ENCODE results near the gene RAB3IL1. TPM values are rescaled to one million over a fixed set of nuclear protein-coding genes. Genes with fewer than 3 reads are reported as not detected.

Gene RAB3IL1
- total and polyA plus RNA-seq, 9 of the 15 experiments (the other 6 are each of a cell fraction or from before 2014, with no cell fraction given) = 0.15 to 42.6 (median 15.5) TPM

GRCh38 chr11:61906522-61906909 lies 10.8 kb downstream of the RAB3IL1 start:
- Histone ChIP-seq H3K4me3 (no peak overlapping the region), H3K79me2 (ENCODE audit: control insufficient read depth, insufficient read depth, low read length) (peaks cover 30% of the 10 kb centered on the region), H3K36me3 (ENCODE audit: control insufficient read depth, insufficient read depth, low read length) (peaks cover 65% of the 10 kb centered on the region; the same call in 2 of the 3 replicates), H3K4me2 (ENCODE audit: insufficient read depth, low read length) (no peak overlapping the region), H3K9me1 (ENCODE audit: control insufficient read depth, insufficient read depth, low read length) (peaks cover 10% of the 10 kb centered on the region), H3K27ac (ENCODE audit: extremely low read depth, low read depth, low read length) (no peak overlapping the region), H4K20me1 (replicated peaks; ENCODE audit: control insufficient read depth, insufficient read depth, low read length) (peaks cover 19% of the 10 kb centered on the region; the same call in 1 of the 2 replicates), H3K9me3 (replicated peaks; ENCODE audit: control insufficient read depth, insufficient read depth, low read depth, low read length) (no peaks in the 10 kb centered on the region), H2AFZ (ENCODE audit: low read depth, low read length) (no peak overlapping the region), H3K9ac (ENCODE audit: insufficient read depth in 1 of 2, low read depth in 2 of 2, low read length in 2 of 2) (peak overlapping the region in 1 of 2 experiments; percentile 46; a peak in 1 of 4 replicates), H3K4me1 (replicated peaks in 1 of 2; ENCODE audit: control insufficient read depth in 2 of 2, insufficient read depth in 2 of 2, low read length in 2 of 2) (peaks cover 14 to 51% of the 10 kb centered on the region in 2 experiments), H3K27me3 (ENCODE audit: control insufficient read depth in 2 of 2, insufficient read depth in 2 of 2, low read length in 2 of 2) (no peaks in the 10 kb centered on the region)
- BruUV-seq (replicated peaks) = no TSS peak
- in situ Hi-C loops (cut with MboI) = no loop called here
- TF ChIP-seq SIN3A (IDR thresholded peaks at IDR 0.05; ENCODE audit: borderline replicate concordance in 2 of 2, control insufficient read depth in 1 of 2, low read depth in 2 of 2, low read length in 2 of 2) (no peak), DEAF1 (CRISPR knock-in tag; IDR thresholded peaks at IDR 0.05) (no peak), PRDM10 (IDR thresholded peaks at IDR 0.05; ENCODE audit: partially characterized antibody) (peak; percentile 91)
- ChIA-PET CTCF (ENCODE audit: low intra/inter-chr PET ratio) (no interaction called here), POLR2A (interaction anchor here (0.6 to 1.1 kb wide), 3 partner anchors 13 to 124 kb away, joined by 4 to 6 read pairs (median 4); no protein-coding TSS in a partner anchor)
- intact Hi-C loops (cut with micrococcal nuclease) = no loop called here
- no peak for FAIRE-seq
- DNase-seq (ENCODE audit: extremely low read depth in 1 of 4, low spot score in 3 of 4) = no peak
- WGBS (ENCODE audit: insufficient coverage, low coverage, missing lambda C conversion rate) = 82% methylated on average over 14 of the region's 14 CpGs
- ATAC-seq = no peak

Measured in K562 (cell line).